NCI-H1694 treated with DMSO at 0.1 percent for 48 hours (cell line): ENCODE data around the gene PDZRN4.
"Not testable (repeated sequence)": the region's sequence is repeated elsewhere in the genome, so short reads cannot be mapped to it uniquely, and the experiment has no call there.

Source experiments
- DNase-seq: peaks from one replicate; lab custom pipeline; 2025; lab: John Stamatoyannopoulos, UW

Gene PDZRN4

DNA sequence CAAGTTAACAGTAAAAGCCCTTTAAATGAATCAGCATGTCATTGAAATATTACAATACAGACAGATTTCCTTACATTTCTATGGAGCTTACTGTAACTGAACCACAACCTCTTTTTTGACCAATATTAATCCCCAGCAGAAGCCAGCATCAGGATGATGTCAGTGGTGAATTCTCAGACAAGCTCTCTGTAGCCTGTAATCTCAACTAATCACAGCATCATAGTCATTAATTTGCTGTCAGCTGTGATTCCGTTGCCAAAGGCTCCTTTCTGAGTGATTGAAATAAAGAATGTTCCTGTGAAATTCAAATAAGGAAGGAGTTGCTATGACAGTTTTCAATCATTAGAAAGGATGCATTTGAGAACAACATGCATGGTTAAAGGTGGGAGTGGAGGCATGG is 323.1 kb downstream of the PDZRN4 start:
- no peak for DNase-seq

DNA sequence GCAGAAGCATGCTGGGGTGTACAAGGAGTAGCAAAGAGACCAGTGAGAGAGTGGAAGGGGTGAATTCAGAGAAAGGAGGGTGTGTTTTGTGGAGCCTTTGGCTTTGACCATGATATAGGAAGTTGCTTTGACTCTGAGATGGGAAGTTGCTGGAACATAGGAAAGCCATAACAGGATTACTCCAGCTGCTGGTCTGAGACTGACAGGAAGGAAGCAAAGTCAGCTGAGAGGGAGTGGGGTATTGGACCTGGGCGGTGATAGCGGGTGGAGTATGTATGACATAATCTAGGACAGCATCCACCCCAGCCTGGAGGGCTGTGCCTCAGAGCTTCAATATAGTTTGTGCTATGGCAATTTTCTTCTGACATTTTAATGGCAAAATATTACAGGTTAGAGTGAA is 324.4 kb downstream of the PDZRN4 start:
- no peak for DNase-seq

DNA sequence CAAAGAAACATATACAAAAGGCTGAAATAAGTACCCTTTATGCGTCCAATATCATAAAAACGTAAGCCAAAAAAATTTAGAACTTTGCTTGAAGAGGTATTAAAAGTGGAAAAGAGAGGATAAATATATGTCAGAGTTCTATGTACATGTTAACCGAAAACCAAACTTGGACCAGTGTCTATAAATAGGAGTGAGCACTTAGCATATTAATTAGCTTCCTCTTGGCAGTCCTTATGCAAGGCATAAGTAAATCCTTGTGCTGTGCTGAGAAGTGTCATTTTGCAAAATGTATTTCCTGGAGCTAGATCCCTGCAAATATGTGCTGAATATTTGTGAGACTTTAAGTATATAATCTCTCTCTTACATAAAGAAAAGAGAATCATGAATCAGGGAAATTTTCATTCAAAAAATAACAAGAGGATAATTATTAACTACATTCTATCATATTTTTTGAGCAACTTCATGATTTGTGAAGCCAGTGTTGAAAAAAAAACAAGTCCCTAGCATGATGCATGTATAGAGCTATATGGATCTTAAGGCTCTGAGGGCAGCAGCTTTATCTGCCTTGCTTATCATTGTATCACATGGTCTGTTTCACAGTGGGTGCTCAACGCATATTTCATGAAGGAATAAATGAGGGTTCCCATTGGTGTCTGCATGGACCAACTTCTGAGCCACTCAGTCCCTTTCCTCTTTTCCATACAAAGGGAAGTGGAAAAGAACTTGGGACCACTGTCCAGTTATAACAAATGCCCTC is 326.1 kb downstream of the PDZRN4 start:
- DNase-seq, result no peak

DNA sequence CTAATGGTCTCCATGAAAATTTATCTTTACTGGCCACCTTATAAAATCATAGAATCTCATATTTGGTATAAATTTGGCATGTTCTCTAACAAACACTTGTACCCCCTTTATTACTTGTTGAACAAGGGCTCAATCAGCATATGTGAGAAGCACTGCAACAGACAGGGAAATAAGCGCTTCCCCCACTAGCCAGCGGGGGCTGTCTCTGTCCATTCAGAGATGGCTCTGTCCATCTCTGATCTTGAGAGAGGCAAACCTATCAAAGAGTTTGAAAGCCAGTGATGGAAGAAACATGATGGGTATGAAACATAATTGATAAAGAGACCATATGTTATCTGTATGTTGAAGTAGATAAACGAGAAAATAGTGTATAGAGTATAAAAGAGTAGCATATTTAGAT is 326.8 kb downstream of the PDZRN4 start:
- no peak for DNase-seq

DNA sequence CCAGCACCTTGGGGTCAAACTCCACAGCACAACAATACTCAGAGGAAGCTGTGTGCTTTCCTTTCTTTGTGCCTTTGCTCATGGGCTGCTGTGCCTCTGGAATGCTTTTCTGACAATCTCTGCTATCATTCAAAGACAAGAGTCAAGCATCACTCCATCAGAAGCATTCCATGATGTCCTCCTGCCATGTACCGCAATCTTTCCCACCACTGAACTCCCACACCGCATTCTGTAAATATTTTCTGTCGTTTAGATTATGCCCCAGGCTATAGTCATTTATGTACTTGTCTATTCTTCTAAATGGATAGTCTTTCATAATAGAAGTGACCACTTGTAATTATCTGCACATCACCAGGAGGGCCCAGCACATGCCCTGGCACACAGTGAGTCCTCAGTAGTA is 327.8 kb downstream of the PDZRN4 start:
- no peak for DNase-seq

DNA sequence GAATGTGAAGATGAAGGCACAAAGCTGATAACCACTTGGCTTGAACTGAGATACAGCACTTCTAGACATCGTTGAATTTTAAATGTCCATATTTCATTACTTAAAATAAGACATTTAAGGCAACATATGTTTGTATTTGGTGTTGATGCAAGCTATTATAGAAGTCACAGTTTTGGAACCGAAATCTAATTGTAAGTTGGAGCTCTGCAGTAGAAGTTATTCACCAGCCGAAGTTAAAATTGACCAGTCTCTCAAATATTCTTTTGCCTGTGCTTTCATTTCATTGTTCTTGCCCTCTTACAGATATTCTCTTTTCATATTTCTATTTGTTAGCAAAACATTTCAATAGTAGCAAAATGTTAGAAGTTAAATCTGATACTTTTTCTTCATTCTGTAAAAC is 332.7 kb downstream of the PDZRN4 start:
- DNase-seq, result no peak

DNA sequence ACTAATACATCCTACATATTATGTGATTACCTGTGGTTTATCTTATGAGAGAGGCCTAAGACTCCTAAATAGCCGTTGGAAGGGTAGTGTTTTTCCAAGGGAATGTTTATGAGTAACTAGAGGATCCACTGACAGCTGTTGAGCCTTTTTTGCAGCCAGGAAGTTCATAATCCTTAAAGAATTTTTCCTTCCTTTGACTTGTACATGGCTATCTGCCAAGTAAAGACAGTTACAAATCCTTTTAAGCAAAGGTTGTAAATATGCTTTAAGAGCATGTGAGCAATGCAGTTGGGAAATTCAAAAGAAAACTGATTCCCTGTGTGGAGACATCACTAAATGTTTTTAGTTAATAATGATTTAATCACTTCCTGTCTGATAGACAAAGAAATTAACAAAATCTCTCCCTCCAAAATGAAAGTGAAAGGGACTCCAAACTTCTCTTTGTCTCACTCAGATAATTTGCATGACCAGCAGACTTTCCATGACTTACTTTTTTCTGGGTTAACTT is 333.8 kb downstream of the PDZRN4 start:
- no peak for DNase-seq

DNA sequence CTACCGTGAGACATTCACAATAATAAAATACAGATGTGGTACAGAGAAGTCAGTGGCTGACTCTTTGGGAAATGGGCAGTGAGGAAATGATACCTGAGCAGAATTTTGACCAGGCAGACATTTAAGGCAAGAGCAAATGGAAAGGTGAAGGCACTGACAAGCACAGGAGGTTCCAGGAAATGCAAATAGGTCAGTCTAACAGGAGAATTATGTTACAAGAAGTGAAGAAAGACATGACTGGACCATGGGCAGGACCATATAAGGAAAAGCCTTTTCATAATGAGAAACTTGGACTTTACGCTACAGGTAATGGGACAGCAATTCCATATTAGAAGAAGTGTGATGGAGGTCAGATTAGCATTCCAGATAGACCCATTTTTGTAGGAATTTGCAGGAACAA is 338.9 kb downstream of the PDZRN4 start:
- no peak for DNase-seq

DNA sequence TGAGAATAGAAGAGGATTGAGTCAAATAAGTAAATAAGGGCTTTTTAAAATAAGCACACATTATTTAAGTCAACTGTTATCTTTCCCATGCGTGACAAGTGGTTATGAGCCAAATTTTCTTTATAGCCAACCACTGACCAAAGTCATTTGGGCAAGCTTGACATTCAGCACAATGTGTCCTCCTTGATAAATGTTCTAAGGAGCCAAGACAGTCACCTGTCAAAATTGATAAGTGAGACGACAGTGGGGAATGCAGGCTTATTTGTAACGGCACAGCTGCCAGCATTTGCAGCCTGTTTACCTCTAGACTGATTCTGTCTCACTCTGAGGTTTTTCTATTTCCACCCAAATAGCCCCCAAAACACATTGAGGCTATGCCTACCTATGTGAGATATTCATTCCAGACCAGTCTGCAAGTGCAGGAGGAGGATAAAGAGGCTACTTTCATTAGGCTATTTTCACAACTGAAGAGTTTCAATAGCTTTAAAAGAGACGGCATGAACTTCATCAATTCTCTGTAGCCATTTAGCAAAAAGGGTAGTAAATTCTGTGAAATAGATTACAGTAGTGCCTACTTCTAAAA is 339.5 kb downstream of the PDZRN4 start:
- no peak for DNase-seq

DNA sequence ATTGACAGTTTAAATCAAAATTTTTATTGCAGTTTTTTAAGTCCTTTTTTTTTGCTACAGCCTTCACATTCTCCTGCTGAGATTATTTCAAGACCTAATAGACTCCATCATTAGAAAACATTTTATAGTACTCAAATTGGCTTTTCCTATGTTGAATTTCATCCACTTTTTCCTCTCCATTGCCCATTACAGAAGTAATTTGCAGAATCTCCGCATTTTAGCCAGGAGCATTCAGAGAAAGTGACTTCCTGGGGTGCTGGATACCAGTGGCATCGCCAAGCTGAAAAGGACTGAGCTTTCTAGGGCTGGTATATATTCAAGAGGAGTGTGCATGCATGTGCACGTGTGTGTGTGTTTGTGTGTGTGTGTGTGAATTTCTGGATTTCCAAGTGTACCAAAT is 340.8 kb downstream of the PDZRN4 start:
- DNase-seq, result no peak

DNA sequence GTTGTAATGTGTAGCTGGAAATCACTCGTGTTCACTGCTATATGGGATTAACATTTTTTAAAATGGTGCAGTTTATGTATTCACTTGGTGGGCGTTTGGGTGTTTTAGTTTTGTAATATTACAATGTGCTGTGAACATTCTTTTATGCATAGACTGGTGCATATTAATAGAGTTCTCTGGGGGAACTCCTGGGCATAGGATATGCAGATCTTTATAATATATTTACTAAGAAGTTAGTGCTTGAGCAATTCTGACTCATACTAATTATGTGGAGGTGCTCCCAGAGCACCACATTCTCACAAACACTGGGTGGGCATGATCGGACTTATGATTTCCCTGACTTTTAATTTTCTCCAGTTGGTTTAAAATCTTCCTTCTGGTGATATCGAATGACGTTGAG is 342.3 kb downstream of the PDZRN4 start:
- no peak for DNase-seq

DNA sequence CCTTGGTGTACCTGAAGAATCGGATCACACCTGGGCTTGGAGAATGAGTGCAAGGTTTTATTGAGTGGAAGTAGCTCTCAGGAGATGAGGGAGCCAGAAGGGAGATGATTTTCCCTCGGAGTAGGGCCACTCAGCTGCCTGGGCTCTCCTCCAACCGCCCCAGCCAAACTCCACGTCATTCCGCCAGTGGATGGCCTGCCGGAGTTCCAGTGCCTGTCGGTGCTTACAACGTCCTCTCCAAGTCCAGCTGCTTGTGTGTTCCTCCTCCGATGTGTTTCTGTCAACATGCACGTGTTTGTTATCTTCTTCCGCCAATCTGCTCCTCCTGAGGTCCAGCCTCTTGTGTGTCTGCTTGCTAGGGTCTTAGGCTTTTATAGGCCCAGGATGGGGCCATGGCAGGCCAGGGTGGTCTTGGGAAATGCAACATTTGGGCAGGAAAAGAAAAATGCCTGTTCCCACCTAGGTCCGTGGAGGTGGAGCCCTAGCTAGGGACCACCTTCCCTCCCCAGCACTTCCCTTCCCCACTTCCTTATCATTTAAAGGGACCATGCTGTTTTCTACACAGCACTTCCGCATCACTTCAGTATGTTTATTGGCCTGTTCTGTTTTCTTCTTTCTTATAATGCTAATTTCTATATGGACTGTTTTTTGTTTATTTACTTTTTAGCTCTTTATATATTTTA is 343.2 kb downstream of the PDZRN4 start:
- DNase-seq, result no peak

DNA sequence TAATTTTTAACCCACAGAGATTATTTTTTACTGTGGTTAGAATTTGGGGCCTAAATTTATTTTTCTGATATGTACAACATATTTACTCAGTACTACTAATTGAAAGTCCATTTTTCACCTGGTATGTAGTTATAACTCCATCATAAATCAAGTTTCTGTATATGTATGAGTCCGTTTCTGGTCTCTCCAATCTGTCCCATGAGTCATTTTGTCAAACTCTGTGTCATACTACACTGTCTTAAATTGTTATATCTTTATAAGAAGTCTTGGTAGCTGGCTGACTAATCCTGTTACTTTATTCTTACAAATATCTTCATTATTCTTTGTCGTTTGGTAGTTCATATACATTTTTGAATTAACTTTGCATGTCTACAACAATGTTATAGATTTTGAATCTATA is 344.0 kb downstream of the PDZRN4 start:
- DNase-seq, result no peak

DNA sequence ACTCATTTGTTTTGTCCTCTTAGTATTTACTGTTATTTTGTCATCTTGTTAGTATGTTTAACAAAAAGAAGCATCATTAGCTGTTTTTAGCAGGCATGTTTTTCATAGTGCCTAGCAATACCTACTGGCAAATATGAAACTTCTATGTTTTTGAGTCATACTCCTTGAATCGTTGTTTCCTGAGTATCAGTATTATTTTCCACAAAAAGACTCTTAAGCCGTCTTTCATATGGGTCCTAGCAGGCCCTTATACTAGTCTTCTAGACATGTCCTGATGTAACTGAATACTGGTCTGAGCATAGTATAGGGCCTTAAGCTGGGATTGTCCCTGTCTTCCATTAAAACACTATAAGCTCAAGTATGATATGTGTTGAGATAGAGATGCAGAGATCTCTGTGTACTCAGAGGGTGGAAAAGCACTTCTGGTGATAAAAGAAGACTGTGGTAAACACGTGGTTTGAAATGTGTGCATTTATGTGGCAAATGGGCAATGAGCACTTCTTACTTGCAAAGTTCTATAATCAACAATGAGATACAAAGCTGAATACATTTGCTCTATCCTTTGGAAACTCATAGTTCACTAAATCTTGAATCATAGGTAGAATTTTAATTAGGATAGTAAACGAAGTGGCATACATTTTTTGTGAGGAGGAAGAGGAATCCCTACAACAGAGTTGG is 348.8 kb downstream of the PDZRN4 start:
- no peak for DNase-seq

DNA sequence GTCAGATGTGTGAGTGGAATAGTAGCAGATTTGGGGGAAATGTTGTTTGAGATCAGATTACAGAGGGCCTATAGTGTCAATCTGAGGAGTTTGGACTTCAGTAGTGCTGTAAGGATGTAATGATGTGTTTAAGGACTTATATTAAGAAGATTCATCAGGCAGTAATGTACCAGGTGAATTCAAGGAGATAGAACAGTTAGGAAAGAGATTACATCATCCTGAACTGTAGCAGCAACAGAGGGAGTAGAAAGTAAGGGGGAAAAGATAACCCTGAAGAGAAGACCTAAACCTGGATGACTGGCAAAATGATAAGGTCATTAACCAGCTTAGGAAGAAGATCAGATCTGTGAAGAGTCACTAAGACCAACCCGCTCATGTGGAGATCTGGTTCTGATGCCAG is 349.4 kb downstream of the PDZRN4 start:
- no peak for DNase-seq

DNA sequence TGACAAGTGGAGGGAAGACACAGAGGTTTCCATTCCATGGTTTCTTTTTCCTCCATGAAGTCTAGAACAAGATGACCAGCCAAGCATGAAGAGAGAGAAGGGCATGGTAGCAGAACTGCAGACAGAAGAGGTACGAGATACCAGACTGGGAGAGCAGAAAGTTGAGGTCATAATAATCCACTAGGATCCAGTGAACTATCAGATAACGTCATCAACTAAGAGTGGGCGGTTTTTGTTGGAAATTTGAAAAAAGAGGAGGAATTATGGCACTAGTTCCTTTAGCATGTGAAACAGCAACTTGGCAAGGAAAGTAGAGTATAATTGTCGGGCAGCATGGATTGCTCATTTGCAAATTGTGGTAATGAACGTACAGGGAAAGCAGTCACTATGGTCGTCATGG is 357.6 kb downstream of the PDZRN4 start:
- no peak for DNase-seq

DNA sequence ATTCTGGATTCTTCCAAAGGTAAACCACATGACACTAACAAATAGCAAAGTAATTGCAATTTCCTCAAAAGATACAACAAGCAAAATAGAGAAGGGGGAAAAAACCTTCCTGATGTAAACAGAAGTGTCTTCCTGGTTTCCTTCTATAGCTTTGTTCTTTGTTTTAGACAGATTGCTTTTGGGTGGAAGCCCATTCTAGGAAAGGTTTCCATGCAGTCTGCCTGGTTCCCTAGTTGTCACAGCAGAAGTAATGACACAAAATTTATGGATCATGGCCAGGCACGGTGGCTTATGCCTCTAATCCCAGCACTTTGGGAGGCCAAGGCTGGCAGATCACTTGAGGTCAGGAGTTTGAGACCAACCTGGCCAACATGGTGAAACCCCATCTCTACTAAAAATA is 359.0 kb downstream of the PDZRN4 start:
- DNase-seq, result not testable (repeated sequence)

DNA sequence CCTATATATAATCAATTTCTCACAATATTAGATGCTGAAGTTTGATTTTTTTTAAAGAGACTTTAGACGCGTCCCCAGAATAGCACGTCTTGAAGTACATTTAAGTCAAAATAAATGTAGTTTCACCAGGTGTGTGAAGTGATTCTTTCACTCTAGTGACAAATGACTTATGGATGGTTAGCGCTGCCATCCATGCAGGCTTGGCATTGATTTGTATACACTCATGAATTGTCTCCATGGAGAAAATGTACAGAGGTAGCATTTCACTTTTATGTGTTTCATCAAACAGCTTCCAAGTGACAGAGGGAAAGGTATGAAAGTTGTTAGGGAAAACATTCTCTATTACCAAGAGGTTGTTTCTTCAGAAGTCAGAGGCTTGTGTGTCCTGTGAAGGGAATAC is 360.8 kb downstream of the PDZRN4 start:
- DNase-seq, result no peak

DNA sequence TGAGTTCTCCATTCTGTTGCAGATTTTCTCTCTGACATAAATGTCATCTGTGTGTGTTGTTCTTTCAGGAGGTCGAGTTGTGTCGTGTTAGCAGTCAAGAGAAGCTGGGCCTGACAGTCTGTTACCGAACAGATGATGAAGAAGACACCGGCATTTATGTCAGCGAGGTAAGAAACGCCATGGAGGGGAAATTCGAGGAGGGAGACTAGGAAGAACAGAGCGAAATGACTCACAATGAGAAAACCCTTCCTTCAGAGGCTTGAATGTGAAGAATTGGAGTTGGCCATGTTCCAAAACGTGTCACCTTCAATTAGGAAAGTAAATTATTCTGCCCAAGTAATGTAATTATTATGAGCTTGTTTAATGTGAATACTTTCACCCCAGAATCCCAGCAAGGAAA is 364.5 kb downstream of the PDZRN4 start:
- DNase-seq, result no peak

DNA sequence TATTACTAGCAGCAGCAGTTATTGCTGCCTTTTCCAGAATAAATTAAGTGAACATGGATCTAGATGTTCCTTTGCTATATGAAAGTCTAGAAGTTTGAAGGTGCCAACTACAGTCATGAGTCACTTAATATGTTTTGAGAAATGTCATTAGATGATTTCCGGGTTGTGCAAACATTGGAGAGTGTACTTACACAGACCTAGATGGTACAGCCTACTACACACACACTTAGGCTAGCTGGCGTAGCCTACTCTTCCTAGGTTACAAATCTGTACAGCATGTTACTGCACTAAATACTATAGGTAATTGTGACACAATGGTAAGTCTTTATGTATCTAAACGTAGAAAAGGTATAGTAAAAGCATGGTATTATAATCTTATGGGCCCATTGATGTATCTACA is 368.1 kb downstream of the PDZRN4 start:
- DNase-seq, result no peak

DNA sequence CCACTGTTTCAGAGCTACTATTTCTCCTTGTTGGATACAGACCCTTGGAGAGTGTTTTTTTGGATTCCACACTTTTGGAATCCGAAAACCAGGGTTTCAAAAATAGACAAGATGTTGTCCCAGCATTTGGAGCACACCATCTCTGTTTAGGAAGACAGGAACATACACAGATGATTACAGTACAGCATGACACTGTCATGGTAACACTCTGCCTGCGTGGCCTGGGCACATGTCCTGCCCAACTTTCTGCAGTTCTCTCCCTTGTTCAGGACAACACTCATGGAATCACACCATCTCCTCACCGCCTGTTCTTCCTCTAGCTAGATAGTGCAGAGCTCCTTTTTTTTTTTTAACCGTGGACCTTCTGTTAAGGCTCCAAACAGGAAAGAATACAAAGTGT is 369.2 kb downstream of the PDZRN4 start:
- DNase-seq, result no peak

DNA sequence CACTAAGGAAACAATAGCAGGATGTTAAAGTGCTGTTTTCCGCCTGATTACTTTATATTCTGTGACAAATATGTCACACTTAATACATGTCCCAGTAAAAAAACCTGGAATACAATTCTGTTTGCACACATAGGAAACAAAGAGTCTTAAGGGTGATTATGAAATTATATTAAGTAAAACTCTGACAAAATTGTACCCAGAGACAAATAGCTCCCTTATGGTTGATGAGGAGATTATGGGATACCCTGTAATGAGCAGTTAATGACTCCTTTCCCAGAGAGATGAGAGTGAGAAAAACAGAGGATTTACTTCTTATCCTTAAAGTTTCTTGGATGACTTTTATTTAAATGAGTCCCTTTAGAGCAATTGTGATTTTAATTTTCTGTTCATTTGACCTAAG is 370.6 kb downstream of the PDZRN4 start:
- DNase-seq, result no peak

DNA sequence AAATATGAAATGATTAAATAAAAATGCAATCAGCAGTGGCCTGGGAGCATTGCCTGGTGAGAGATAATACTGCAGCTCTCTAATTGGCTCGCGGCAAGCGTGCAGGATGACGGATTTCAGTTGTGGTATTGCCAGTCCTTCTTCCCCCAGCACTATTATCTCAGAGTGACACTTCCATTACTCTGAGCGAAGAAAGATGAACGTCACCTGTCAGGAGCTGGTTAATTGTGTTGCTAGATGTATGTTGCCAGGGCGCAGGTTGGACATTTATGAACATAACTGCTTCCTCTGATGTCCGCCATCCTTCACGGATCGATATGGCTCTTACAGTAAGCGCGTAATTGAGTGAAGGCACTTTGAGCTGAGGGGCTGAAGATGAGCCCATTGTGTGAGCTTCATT is 374.9 kb downstream of the PDZRN4 start:
- DNase-seq, result no peak
